Fibroblast of the aortic adventitia (primary cell): ENCODE measurements around the gene CAMTA1. TPM values are rescaled to one million over a fixed set of nuclear protein-coding genes. Genes with fewer than 3 reads are reported as not detected.

Experiments used
- DNase-seq: peaks from one replicate; pipeline ENCODE4 v3.0.0-alpha.2; 2010; ENCODE audit warnings: low read depth
- H3K4me3 ChIP-seq: 2 replicates; pipeline ENCODE4 v1.5.1; 2011; ENCODE audit warnings: low read depth, mild to moderate bottlenecking, control low read depth, low read length, moderate library complexity
- CTCF ChIP-seq: IDR thresholded peaks from 2 replicates; pipeline ENCODE4 v1.5.1; 2011; ENCODE audit warnings: mild to moderate bottlenecking, low read length, control low read depth, inconsistent platforms; ENCODE audit not compliant: insufficient read depth
- total RNA-seq: library from RNA; depleted of rRNA; stranded (reverse); fragments of >200 nt; gene quantifications from 2 replicates; pipeline ENCODE4 v1.2.3, GENCODE V29; 2012; ENCODE audit warnings: low replicate concordance

CAMTA1 gene
- total RNA-seq, 1 donor, result 91.9 TPM

GRCh38 chr1:7611421-7612010, 826.3 kb downstream of the CAMTA1 start:
- H3K4me3 ChIP-seq, result no peak overlapping the region
- no peak for TF ChIP-seq CTCF
- no peak for DNase-seq

DNA sequence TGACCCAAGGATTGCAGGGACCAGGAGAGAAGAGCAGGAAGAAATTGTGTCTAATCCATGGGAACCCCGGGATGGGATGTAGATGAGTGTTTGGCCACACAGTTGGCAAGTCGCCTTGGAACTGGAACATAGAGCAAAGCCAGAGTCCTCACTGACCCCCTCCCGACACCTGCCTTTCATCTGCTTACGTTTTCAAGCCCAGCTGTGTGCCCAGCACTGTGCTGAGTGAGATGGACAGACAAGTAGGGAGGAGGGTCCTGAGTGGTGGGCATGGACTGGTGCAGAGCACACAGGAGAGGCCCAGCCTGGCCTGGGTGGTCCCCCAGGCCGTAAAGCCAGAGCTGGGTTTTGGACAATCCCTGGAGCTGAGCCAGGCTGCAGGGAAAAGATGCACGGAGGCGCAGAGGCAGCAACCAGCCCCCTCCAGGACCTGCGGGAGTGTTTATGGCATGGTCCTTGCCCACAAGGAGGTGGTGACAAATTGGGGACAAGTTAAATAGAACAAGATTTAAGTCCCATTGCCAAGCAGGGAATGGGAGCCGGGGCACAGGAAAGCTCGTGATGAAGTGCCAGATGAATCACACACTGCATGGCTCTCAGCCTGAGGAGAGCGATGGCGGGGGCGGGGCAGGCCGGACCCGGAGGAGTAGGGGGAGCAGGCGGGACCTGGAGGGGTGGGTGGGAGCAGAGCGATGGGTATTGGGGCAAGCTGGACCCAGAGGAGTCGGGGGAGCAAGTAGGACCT, 828.0 kb downstream of the CAMTA1 start:
- TF ChIP-seq CTCF, result no peak
- DNase-seq, result no peak
- H3K4me3 ChIP-seq, result no peak overlapping the region

DNA sequence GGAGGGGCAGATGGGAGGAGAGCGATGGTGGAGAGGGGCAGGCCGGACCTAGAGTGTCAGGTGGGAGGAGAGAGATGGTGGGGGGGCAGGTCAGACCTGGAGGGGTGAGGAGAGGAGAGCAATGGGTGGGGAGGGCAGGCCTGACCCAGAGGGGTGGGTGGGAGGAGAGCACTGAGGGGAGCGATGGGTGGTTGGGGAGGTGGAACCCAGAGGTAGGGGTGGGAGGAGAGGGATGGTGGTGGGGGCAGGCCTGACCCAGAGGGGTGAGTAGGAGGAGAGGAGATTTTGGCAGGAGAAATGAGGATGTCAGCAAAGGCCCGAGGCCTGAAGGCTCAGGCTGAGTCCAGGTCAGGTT, 828.6 kb downstream of the CAMTA1 start:
- DNase-seq, result no peak
- TF ChIP-seq CTCF, result no peak
- no peak overlapping the region for H3K4me3 ChIP-seq

- no peak overlapping the region for H3K4me3 ChIP-seq
- no peak for DNase-seq
- TF ChIP-seq CTCF, result no peak
Measured at GRCh38 chr1:7614576-7615074, 829.4 kb downstream of the CAMTA1 start.

DNA sequence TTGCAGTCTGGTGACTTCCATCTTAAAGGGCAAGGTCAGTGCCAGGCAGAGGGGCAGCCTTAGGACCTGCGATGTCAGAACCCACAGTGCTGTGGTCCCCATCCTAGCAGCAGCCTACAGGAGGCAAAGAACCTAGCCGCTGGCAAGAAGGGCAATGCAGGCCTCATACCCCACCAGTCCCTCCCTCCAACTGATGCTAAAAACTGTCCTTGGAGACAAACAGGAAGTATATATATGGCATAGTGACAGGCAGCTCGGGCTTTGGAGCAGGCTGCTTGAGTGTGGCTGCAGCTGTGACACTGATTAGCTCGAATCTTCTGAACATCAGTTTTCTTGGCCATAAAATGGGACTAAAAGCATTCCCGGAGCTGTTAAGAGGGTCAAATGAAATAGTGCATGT, 829.9 kb downstream of the CAMTA1 start:
- no peak overlapping the region for H3K4me3 ChIP-seq
- TF ChIP-seq CTCF, result no peak
- DNase-seq, result no peak

- TF ChIP-seq CTCF, result no peak
- peak; percentile 32 for DNase-seq
- no peak overlapping the region for H3K4me3 ChIP-seq
Measured at GRCh38 chr1:7616076-7616832, 831.0 kb downstream of the CAMTA1 start.
